H1 (cell line): ENCODE measurements around the gene MYO9A. TPM values are rescaled to one million over a fixed set of nuclear protein-coding genes. Genes with fewer than 3 reads are reported as not detected.

Experiments used
- CTCF ChIA-PET: fragments of 300-600 bp; sonication (Branson Sonifier 250); formaldehyde crosslinking; loops from one replicate; lab custom pipeline; 2021; ENCODE audit not compliant: partially characterized antibody; lab: Charles Lee
- POLR2A ChIA-PET: fragments of 300-600 bp; sonication (Branson Sonifier 250); formaldehyde crosslinking; loops from one replicate; lab custom pipeline; 2021; ENCODE audit warnings: inconsistent platforms; ENCODE audit not compliant: partially characterized antibody; lab: Charles Lee
- DNase-seq, 2 experiments: peaks; one replicate each; pipeline versions ENCODE4 v3.0.0 to v3.0.0-alpha.2; 2010 to 2022; ENCODE audit warnings: low spot score in 2 of 2, low read depth in 1 of 2, mixed read lengths in 1 of 2
- FAIRE-seq: peaks from 2 replicates; lab custom pipeline; 2011; peaks lifted over from hg19 to GRCh38; lab: Jason Lieb, UNC
- H2AFZ ChIP-seq: 2 replicates; pipeline ENCODE4 v1.8.1; 2012; ENCODE audit warnings: low read length, inconsistent platforms
- H2AK5ac ChIP-seq: 2 replicates; pipeline ENCODE4 v1.6.1; 2013; ENCODE audit warnings: low read depth, low read length
- H2BK120ac ChIP-seq: replicated peaks from 2 replicates; pipeline ENCODE3; 2013; ENCODE audit warnings: low read depth, low read length, inconsistent platforms
- H2BK12ac ChIP-seq: 2 replicates; pipeline ENCODE4 v1.6.1; 2013; ENCODE audit warnings: low read depth, low read length
- H2BK15ac ChIP-seq: 2 replicates; pipeline ENCODE4 v1.6.1; 2013; ENCODE audit warnings: low read length
- H2BK20ac ChIP-seq: 2 replicates; pipeline ENCODE4 v1.6.1; 2013; ENCODE audit warnings: low read length
- H2BK5ac ChIP-seq: 2 replicates; pipeline ENCODE4 v1.6.1; 2013; ENCODE audit warnings: low read depth, low read length
- H3K14ac ChIP-seq: 2 replicates; pipeline ENCODE4 v1.6.1; 2013; ENCODE audit warnings: inconsistent platforms; ENCODE audit not compliant: insufficient read length
- H3K18ac ChIP-seq: 2 replicates; pipeline ENCODE4 v1.6.1; 2013; ENCODE audit warnings: low read length; ENCODE audit errors: extremely low read depth
- H3K23ac ChIP-seq: 2 replicates; pipeline ENCODE4 v1.6.1; 2013; ENCODE audit warnings: inconsistent platforms; ENCODE audit not compliant: insufficient read length
- H3K23me2 ChIP-seq: 2 replicates; pipeline ENCODE4 v1.6.1; 2013; ENCODE audit warnings: low read depth, low read length
- H3K27ac ChIP-seq: 2 replicates; pipeline ENCODE4 v1.6.1; 2011; ENCODE audit warnings: low read depth, low read length, inconsistent platforms
- H3K27me3 ChIP-seq, 4 experiments: replicated peaks in 1 of 4; 1 replicate in 1 of 4; 2 replicates in 3 of 4; pipeline versions ENCODE4 v1.6.1 to v1.8.1; 2011 to 2013; ENCODE audit warnings: low read length in 3 of 4, mild to moderate bottlenecking in 3 of 4, inconsistent platforms in 2 of 4, mixed read lengths in 2 of 4, moderate library complexity in 1 of 4; ENCODE audit not compliant: control insufficient read depth in 3 of 4, insufficient read depth in 3 of 4; ENCODE audit errors: extremely low read depth in 1 of 4
- H3K36me3 ChIP-seq, 4 experiments: 2 replicates each; pipeline versions ENCODE4 v1.6.1 to v1.8.1; 2011 to 2013; ENCODE audit warnings: mild to moderate bottlenecking in 4 of 4, low read length in 3 of 4, moderate library complexity in 2 of 4, control low read depth in 1 of 4, inconsistent platforms in 1 of 4; ENCODE audit not compliant: insufficient read depth in 4 of 4, control insufficient read depth in 2 of 4
- H3K4ac ChIP-seq: replicated peaks from 2 replicates; pipeline ENCODE3; 2013; ENCODE audit warnings: low read length, low read depth, mixed read lengths, inconsistent platforms; ENCODE audit not compliant: insufficient read length
- H3K4me1 ChIP-seq, 4 experiments: replicated peaks in 1 of 4; 1 replicate in 1 of 4; 2 replicates in 3 of 4; pipeline versions ENCODE4 v1.6.1 to v1.8.1; 2011 to 2013; ENCODE audit warnings: low read length in 3 of 4, inconsistent platforms in 2 of 4, mixed read lengths in 1 of 4; ENCODE audit not compliant: insufficient read depth in 4 of 4, control insufficient read depth in 3 of 4
- H3K4me2 ChIP-seq, 2 experiments: 2 replicates each; pipeline versions ENCODE4 v1.6.1 to v1.8.1; 2011 to 2013; ENCODE audit warnings: low read depth in 2 of 2, low read length in 2 of 2, control low read depth in 1 of 2, inconsistent platforms in 1 of 2, mild to moderate bottlenecking in 1 of 2; ENCODE audit not compliant: insufficient read depth in 1 of 2
- H3K4me3 ChIP-seq, 4 experiments: fragments of 200-600, 300-600 bp in 1 of 4; sonication (generic), shearing (Covaris generic), sonication (Bioruptor Twin) in 1 of 4; 2 replicates each; pipeline versions ENCODE4 v1.5.1 to v1.8.1; 2011 to 2016; ENCODE audit warnings: low read length in 4 of 4, low read depth in 3 of 4, control low read depth in 2 of 4, inconsistent platforms in 2 of 4, mild to moderate bottlenecking in 2 of 4, mixed read lengths in 1 of 4, moderate library complexity in 1 of 4; ENCODE audit not compliant: insufficient read depth in 2 of 4; ENCODE audit errors: extremely low read depth in 1 of 4
- H3K56ac ChIP-seq: replicated peaks from 2 replicates; pipeline ENCODE3; 2013; ENCODE audit warnings: low read depth, mild to moderate bottlenecking, mixed read lengths, low read length, inconsistent platforms; ENCODE audit not compliant: insufficient read length
- H3K79me1 ChIP-seq: 2 replicates; pipeline ENCODE4 v1.6.1; 2013; ENCODE audit warnings: low read depth, low read length, control low read depth
- H3K79me2 ChIP-seq, 2 experiments: 2 replicates each; pipeline versions ENCODE4 v1.6.1 to v1.8.1; 2012 to 2013; ENCODE audit warnings: low read length in 2 of 2, mild to moderate bottlenecking in 2 of 2, inconsistent platforms in 1 of 2; ENCODE audit not compliant: insufficient read depth in 2 of 2, control insufficient read depth in 1 of 2
- H3K9ac ChIP-seq, 4 experiments: replicated peaks in 1 of 4; 1 replicate in 1 of 4; 2 replicates in 3 of 4; pipeline versions ENCODE4 v1.6.1 to v1.8.1; 2011 to 2013; ENCODE audit warnings: low read depth in 3 of 4, low read length in 3 of 4, control low read depth in 2 of 4, mild to moderate bottlenecking in 2 of 4, moderate library complexity in 2 of 4, inconsistent platforms in 1 of 4; ENCODE audit errors: extremely low read depth in 1 of 4
- H3K9me3 ChIP-seq, 2 experiments: 2 replicates each; pipeline versions ENCODE4 v1.6.1 to v1.8.1; 2012 to 2013; ENCODE audit warnings: mild to moderate bottlenecking in 2 of 2, moderate library complexity in 2 of 2, control low read depth in 1 of 2, inconsistent platforms in 1 of 2, low read depth in 1 of 2, low read length in 1 of 2, mixed read lengths in 1 of 2; ENCODE audit not compliant: insufficient read depth in 2 of 2
- H4K20me1 ChIP-seq, 2 experiments: replicated peaks in 1 of 2; 2 replicates each; pipeline versions ENCODE3 to v1.8.1; 2011 to 2013; ENCODE audit warnings: inconsistent platforms in 2 of 2, low read length in 2 of 2, mild to moderate bottlenecking in 1 of 2; ENCODE audit not compliant: insufficient read depth in 2 of 2, control insufficient read depth in 1 of 2
- H4K5ac ChIP-seq: 2 replicates; pipeline ENCODE4 v1.6.1; 2013; ENCODE audit warnings: low read length, low read depth, mixed read lengths, inconsistent platforms; ENCODE audit not compliant: insufficient read length
- H4K8ac ChIP-seq: 2 replicates; pipeline ENCODE4 v1.8.0; 2013; ENCODE audit warnings: mild to moderate bottlenecking, moderate library complexity, low read length, inconsistent platforms; ENCODE audit not compliant: insufficient read depth; ENCODE audit errors: extremely low read depth
- H4K91ac ChIP-seq: replicated peaks from 2 replicates; pipeline ENCODE3; 2013; ENCODE audit warnings: low read length, mixed read lengths, inconsistent platforms; ENCODE audit not compliant: insufficient read length
- CEBPB ChIP-seq: IDR thresholded peaks from 2 replicates; pipeline ENCODE4 v1.6.1; 2012; ENCODE audit warnings: low read depth, low read length
- RAD21 ChIP-seq, 2 experiments: IDR thresholded peaks in 1 of 2; conservative IDR thresholded peaks in 1 of 2; 2 replicates each; pipeline ENCODE4 v1.6.1; 2011; ENCODE audit warnings: low read depth in 2 of 2, low read length in 2 of 2, improper control_type of control experiment in 1 of 2, inconsistent platforms in 1 of 2, mild to moderate bottlenecking in 1 of 2, moderate library complexity in 1 of 2
- WGBS, 2 experiments: shearing (Covaris generic) in 1 of 2; methylation state at CpG; one replicate each; pipeline versions ENCODE4 v1.1.6 to v1.1.7; 2013 to 2015; ENCODE audit warnings: low lambda C conversion rate in 2 of 2, mixed read lengths in 2 of 2, inconsistent platforms in 1 of 2, low coverage in 1 of 2, missing lambda C conversion rate in 1 of 2; ENCODE audit not compliant: insufficient replicate concordance in 2 of 2, insufficient coverage in 1 of 2, insufficient read length in 1 of 2; ENCODE audit errors: extremely low coverage in 1 of 2, missing lambda C conversion rate in 1 of 2; 5-methylcytosine and 5-hydroxymethylcytosine counted together
- polyA plus RNA-seq, 7 experiments: library from polyadenylated mRNA; depleted of rRNA in 3 of 7; stranded (reverse) in 5 of 7; unstranded in 2 of 7; fragments of >200 nt in 5 of 7; fragments of 200-250 nt in 2 of 7; gene quantifications; 1 replicate in 5 of 7; 2 replicates in 1 of 7; 4 replicates in 1 of 7; pipeline versions ENCODE4 v1.2.1 to v1.2.3, GENCODE V29; 2011 to 2013; ENCODE audit warnings: missing spikeins in 2 of 7, mixed read lengths in 2 of 7
- total RNA-seq: library from RNA; stranded (reverse); fragmentation: NEBNext Ultra II Directional; extraction: Animal tissue kit (Norgen Biotek cat#: 25700); gene quantifications from 2 replicates; pipeline ENCODE4 v1.2.1, GENCODE V29; 2021

MYO9A gene
- total and polyA plus RNA-seq, 2 of the 8 experiments (the other 6 are each of a cell fraction or from before 2014, with no cell fraction given): 3.9 to 26.0 TPM

DNA sequence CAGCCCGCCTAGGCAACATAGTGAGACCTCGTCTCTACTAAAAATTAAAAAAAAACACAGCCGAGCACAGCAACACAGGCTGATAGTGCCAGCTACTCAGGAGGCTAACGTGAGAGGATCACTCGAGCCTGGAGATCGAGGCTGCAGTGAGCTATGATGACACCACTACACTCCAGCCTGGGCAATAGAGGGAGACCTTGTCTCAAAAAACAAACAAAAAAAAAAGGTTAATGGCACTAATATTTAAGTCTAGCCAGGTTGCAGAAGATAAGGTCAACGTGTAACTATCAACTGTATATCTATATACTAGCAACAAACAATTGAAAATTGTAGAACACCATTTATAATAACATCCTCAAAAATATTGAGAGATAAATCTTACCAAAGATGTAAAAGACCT lies 75.1 kb downstream of the MYO9A start:
- H2BK120ac ChIP-seq: no peak overlapping the region
- H2AK5ac ChIP-seq: no peak overlapping the region
- no peak overlapping the region for H3K14ac ChIP-seq
- H3K79me1 ChIP-seq: no peaks in the 10 kb centered on the region; the same call in 1 of the 2 replicates
- H4K8ac ChIP-seq: no peak overlapping the region
- H2BK20ac ChIP-seq: no peak overlapping the region
- H3K4me3 ChIP-seq: no peak overlapping the region
- FAIRE-seq (no peak), DNase-seq (no peak)
- no peak overlapping the region for H3K9ac ChIP-seq
- H3K18ac ChIP-seq: no peak overlapping the region
- TF ChIP-seq CEBPB (no peak), RAD21 (IDR thresholded peaks at IDR 0.05 in 1 of 2, conservative IDR thresholded peaks at IDR 0.05 in 1 of 2; ENCODE audit: low read depth in 2 of 2, low read length in 2 of 2) (peak in 1 of 2 experiments; percentile 35; a peak in 1 of 4 replicates)
- no peak overlapping the region for H3K23ac ChIP-seq
- no peak overlapping the region for H3K4me2 ChIP-seq
- no peaks in the 10 kb centered on the region for H3K27me3 ChIP-seq
- H2BK12ac ChIP-seq: no peak overlapping the region
- no peak overlapping the region for H3K4ac ChIP-seq
- ChIA-PET POLR2A (interaction anchor here (0.6 kb wide), 1 partner anchor 227 kb away, joined by 3 read pairs; no protein-coding TSS in a partner anchor), CTCF (interaction anchor here (1.1 to 1.7 kb wide), 3 partner anchors 18 to 113 kb away, joined by 3 to 6 read pairs (median 4); no protein-coding TSS in a partner anchor)
- H3K27ac ChIP-seq: no peak overlapping the region
- peaks cover 0 to 2% of the 10 kb centered on the region in 2 experiments for H4K20me1 ChIP-seq
- no peaks in the 10 kb centered on the region for H3K79me2 ChIP-seq
- no peaks in the 10 kb centered on the region; a peak in 1 of 8 replicates for H3K36me3 ChIP-seq
- H2BK5ac ChIP-seq: no peak overlapping the region
- H4K91ac ChIP-seq: no peak overlapping the region
- H2AFZ ChIP-seq: no peak overlapping the region
- peaks cover 0 to 2% (median 0%) of the 10 kb centered on the region in 4 experiments; a peak in 2 of 7 replicates for H3K4me1 ChIP-seq
- no peak overlapping the region for H2BK15ac ChIP-seq
- no peak overlapping the region for H3K56ac ChIP-seq
- H4K5ac ChIP-seq: no peak overlapping the region
- H3K9me3 ChIP-seq: no peaks in the 10 kb centered on the region
- no peaks in the 10 kb centered on the region for H3K23me2 ChIP-seq
- WGBS, 2 experiments: 91% methylated on average over 7 of the region's 7 CpGs; no CpG with 5 or more reads in 1 of the 2 experiments
